Measurements from ENCODE around the gene ADGRV1.
"Not testable (repeated sequence)": the region's sequence is repeated elsewhere in the genome, so short reads cannot be mapped to it uniquely, and the experiment has no call there.

ADGRV1 gene

DNA sequence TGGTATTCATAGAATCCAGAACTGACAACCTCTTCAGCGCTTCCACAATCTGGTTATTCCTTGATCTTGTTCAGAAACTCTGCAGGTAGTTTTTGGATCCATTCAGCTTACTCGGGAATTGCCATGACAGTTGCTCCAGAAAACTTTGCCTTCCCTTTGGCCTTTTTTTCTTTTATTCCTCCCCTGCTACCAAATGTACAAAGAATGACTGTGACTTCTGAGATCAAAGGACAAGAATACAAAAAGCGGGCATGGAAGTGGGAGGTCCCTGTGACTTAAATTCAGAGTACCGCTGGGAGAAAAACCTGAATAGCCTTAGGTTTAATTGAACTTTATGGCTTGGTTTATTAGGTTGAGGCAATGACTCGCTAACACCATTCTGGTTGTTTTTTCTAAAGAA lies 59.5 kb downstream of the ADGRV1 start:
- TF ChIP-seq, protein P1, sequence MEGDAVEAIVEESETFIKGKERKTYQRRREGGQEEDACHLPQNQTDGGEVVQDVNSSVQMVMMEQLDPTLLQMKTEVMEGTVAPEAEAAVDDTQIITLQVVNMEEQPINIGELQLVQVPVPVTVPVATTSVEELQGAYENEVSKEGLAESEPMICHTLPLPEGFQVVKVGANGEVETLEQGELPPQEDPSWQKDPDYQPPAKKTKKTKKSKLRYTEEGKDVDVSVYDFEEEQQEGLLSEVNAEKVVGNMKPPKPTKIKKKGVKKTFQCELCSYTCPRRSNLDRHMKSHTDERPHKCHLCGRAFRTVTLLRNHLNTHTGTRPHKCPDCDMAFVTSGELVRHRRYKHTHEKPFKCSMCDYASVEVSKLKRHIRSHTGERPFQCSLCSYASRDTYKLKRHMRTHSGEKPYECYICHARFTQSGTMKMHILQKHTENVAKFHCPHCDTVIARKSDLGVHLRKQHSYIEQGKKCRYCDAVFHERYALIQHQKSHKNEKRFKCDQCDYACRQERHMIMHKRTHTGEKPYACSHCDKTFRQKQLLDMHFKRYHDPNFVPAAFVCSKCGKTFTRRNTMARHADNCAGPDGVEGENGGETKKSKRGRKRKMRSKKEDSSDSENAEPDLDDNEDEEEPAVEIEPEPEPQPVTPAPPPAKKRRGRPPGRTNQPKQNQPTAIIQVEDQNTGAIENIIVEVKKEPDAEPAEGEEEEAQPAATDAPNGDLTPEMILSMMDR (IDR thresholded peaks at IDR 0.05; ENCODE audit: low read depth, low read length, missing control alignments) = no peak
- no peak overlapping the region for H3K4me3 ChIP-seq (ENCODE audit: low read depth, low read length)
- no peak for DNase-seq (ENCODE audit: low read depth)
- in situ Hi-C loops (cut with HindIII; ENCODE audit: low sequenced_read_pairs) = no loop called here

DNA sequence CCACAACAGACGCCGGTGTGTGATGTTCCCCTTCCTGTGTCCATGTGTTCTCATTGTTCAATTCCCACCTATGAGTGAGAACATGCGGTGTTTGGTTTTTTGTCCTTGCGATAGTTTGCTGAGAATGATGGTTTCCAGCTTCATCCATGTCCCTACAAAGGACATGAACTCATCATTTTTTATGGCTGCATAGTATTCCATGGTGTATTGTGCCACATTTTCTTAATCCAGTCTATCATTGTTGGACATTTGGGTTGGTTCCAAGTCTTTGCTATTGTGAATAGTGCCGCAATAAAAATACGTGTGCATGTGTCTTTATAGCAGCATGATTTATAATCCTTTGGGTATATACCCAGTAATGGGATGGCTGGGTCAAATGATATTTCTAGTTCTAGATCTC lies 61.2 kb downstream of the ADGRV1 start:
- DNase-seq (ENCODE audit: low read depth); in situ Hi-C loops (cut with HindIII; ENCODE audit: low sequenced_read_pairs); H3K4me3 ChIP-seq (ENCODE audit: low read depth, low read length): not testable (repeated sequence)

DNA sequence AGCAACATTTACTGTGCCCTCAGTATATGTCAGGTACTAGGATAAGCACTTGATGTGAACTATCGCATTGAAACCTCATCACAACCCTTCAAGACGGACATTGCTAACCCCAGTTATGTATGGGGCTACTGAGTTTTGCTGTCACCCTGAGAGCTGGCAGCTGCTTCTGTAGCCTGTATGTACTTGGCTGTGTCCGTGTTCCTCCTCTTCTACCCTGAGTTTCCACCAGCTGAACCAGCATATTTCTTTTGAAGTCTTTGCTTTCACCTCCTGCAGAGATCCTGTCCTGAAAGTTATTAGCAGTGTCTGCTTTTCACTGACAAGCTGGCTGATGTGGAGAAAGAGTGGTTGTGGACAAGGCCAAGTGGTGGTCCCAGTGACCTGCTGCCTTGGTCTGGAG lies 63.3 kb downstream of the ADGRV1 start:
- TF ChIP-seq, protein P1 (IDR thresholded peaks at IDR 0.05; ENCODE audit: low read depth, low read length, missing control alignments) = no peak
- no peak for DNase-seq (ENCODE audit: low read depth)
- no peak overlapping the region for H3K4me3 ChIP-seq (ENCODE audit: low read depth, low read length)
- in situ Hi-C loops (cut with HindIII; ENCODE audit: low sequenced_read_pairs) = no loop called here

DNA sequence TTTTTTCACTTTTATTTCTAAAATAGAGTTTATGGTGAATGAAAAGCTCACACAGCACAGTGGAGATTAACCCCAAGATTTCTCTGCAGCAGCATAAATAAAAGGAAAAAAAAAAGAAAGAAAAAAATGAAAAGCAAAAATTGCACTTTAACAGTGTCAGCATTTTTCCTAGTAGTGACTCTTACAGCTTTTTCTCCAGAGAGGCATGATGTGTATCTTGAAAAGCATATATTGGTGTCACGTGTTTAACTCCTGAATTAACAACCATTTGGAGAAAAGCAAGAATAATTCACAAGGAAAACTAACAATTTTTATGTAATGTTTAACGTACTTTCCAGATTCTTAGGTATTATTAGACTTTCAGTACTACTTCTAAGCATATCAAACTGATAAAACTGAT lies 67.9 kb downstream of the ADGRV1 start:
- no peak for DNase-seq (ENCODE audit: low read depth)
- in situ Hi-C loops (cut with HindIII; ENCODE audit: low sequenced_read_pairs) = no loop called here
- TF ChIP-seq, protein P1 (IDR thresholded peaks at IDR 0.05; ENCODE audit: low read depth, low read length, missing control alignments) = no peak
- H3K4me3 ChIP-seq (ENCODE audit: low read depth, low read length) = no peak overlapping the region

DNA sequence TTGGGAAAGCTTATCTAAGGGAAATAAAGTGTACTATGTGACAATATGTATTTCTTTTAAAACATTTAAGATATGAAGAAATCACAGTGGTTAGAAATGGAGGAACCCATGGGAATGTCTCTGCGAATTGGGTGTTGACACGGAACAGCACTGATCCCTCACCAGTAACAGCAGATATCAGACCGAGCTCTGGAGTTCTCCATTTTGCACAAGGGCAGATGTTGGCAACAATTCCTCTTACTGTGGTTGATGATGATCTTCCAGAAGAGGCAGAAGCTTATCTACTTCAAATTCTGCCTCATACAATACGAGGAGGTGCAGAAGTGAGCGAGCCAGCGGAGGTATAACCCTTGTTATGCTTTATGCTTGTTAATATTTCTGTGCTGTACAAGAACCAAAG lies 69.9 kb downstream of the ADGRV1 start:
- no peak for DNase-seq (ENCODE audit: low read depth)
- H3K4me3 ChIP-seq (ENCODE audit: low read depth, low read length) = no peak overlapping the region
- in situ Hi-C loops (cut with HindIII; ENCODE audit: low sequenced_read_pairs) = no loop called here
- TF ChIP-seq, protein P1 (IDR thresholded peaks at IDR 0.05; ENCODE audit: low read depth, low read length, missing control alignments) = no peak

DNA sequence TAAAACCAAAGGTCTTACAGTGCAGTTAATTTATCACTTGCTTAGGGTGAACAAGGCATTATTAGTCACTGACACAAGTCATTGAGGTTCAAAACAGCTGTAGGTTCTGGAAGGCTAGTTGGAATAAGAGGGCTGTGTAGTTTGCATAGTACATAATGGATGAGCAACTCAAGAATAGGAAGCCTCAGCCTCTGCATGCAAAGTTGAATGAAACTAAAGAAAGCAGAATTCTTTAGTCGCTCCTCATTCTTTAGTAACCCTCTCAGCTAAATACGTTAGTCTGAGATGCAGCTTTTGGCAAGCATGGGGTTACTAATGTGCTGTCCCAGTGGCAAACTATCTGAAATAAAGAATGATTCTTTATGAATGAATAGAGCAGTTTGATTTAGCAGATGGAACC lies 74.2 kb downstream of the ADGRV1 start:
- no peak overlapping the region for H3K4me3 ChIP-seq (ENCODE audit: low read depth, low read length)
- no peak for DNase-seq (ENCODE audit: low read depth)
- in situ Hi-C loops (cut with HindIII; ENCODE audit: low sequenced_read_pairs) = no loop called here
- TF ChIP-seq, protein P1 (IDR thresholded peaks at IDR 0.05; ENCODE audit: low read depth, low read length, missing control alignments) = no peak

DNA sequence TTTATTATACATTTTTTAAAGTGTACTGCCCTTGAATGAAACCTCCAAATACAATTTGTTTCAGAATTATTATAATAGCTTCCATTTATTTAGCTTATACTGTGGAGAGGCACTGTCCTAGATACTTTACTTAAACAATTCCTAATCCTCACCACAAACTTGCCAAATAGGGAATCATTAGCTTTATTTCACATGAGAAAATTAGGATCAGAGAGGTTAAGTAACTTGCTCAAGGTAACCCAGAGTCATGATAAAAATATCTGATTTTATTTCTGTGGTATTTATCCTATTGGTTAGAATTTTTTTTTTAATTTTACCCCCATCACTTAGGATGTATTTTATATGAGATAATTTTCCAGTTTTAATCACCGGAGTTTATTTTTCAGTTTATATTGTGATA lies 78.4 kb downstream of the ADGRV1 start:
- no peak overlapping the region for H3K4me3 ChIP-seq (ENCODE audit: low read depth, low read length)
- TF ChIP-seq, protein P1 (IDR thresholded peaks at IDR 0.05; ENCODE audit: low read depth, low read length, missing control alignments) = no peak
- no peak for DNase-seq (ENCODE audit: low read depth)
- in situ Hi-C loops (cut with HindIII; ENCODE audit: low sequenced_read_pairs) = no loop called here

All from astrocyte of the cerebellum (primary cell).